Measurements from ENCODE around the gene PCSK6.

The PCSK6 gene

DNA sequence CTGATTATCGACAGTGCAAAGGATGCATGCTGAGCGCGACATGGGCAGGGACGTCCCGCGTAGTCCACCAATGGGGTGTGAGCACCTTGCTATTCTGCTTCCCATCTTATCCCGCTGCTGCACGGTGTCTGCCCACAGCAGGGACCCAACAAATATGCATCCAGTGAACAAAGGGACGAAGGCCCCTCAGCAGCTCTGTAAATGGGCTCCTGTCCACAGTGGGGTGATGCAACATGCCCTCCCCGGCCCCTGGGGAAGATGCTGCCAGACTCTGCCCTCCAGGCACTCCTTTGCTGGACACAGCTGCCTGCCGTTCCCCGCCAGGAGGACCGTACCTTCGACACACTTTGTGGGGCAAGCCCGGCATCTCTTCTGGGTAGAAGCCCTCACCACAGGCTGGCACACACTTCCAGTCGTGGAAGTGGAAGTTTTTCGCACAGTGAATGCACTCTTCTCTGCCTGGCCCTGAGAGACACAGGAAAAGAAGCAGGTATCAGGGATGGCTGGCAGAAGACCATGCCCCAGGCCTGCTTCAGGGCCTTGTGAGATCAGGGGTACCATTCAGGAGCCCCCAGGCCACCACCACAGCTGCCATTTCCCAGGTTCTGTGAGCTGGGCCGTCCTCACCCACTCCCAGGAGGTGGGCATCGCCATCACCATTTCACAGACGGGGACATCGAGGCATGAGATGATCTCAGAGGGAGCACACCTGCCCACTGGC, 176.3 kb downstream of the PCSK6 start:
- Histone ChIP-seq H3K9ac (ENCODE audit: low read length) (no peak overlapping the region), H3K9me3 (ENCODE audit: insufficient read depth, low read length) (no peaks in the 10 kb centered on the region), H3K4me3 (ENCODE audit: insufficient read depth, low read length, poor library complexity, severe bottlenecking) (no peak overlapping the region), H2AFZ (ENCODE audit: low read depth, low read length, severe bottlenecking) (no peak overlapping the region), H4K20me1 (ENCODE audit: low read depth, low read length) (no peaks in the 10 kb centered on the region), H3K9me2 (replicated peaks; ENCODE audit: insufficient read depth, low read length) (no peaks in the 10 kb centered on the region), H3K36me3 (ENCODE audit: low read length) (no peaks in the 10 kb centered on the region), H3K27ac (ENCODE audit: low read depth, low read length) (no peak overlapping the region), H3K79me2 (ENCODE audit: insufficient read depth, low read length) (no peaks in the 10 kb centered on the region), H3K4me2 (ENCODE audit: low read depth, low read length, poor library complexity, severe bottlenecking) (no peak overlapping the region), H3K27me3 (ENCODE audit: low read length) (no peaks in the 10 kb centered on the region), H3F3A (ENCODE audit: insufficient read depth) (no peaks in the 10 kb centered on the region)
- TF ChIP-seq EZH2phosphoT487 (conservative IDR thresholded peaks at IDR 0.05; ENCODE audit: low read length) = no peak
- TF ChIP-seq, protein P1, sequence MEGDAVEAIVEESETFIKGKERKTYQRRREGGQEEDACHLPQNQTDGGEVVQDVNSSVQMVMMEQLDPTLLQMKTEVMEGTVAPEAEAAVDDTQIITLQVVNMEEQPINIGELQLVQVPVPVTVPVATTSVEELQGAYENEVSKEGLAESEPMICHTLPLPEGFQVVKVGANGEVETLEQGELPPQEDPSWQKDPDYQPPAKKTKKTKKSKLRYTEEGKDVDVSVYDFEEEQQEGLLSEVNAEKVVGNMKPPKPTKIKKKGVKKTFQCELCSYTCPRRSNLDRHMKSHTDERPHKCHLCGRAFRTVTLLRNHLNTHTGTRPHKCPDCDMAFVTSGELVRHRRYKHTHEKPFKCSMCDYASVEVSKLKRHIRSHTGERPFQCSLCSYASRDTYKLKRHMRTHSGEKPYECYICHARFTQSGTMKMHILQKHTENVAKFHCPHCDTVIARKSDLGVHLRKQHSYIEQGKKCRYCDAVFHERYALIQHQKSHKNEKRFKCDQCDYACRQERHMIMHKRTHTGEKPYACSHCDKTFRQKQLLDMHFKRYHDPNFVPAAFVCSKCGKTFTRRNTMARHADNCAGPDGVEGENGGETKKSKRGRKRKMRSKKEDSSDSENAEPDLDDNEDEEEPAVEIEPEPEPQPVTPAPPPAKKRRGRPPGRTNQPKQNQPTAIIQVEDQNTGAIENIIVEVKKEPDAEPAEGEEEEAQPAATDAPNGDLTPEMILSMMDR (IDR thresholded peaks at IDR 0.05; ENCODE audit: insufficient read depth, low read length, poor library complexity, severe bottlenecking) = no peak

DNA sequence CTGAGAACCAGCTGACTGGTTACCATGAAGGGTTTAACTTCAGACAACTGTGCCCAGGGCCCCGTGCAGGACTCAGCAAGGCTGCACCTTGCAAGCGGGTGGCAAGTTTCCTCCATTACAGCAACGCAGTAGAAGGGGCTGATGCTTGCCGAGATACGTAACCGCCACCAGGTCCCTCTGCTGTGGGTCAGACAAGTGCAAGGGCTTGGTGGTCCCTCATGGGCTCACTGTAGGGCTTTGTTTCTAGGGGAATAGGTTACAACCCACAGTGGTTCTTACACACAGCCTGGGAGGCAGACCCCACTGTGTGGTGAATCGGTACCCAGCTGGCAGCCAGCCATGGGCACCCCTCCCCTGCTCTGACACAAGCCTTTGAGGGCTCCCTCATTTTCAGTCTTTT, 179.0 kb downstream of the PCSK6 start:
- Histone ChIP-seq H3K9me3 (ENCODE audit: insufficient read depth, low read length) (no peaks in the 10 kb centered on the region), H3K36me3 (ENCODE audit: low read length) (no peaks in the 10 kb centered on the region), H3F3A (ENCODE audit: insufficient read depth) (no peaks in the 10 kb centered on the region), H3K27me3 (ENCODE audit: low read length) (no peaks in the 10 kb centered on the region), H3K27ac (ENCODE audit: low read depth, low read length) (no peak overlapping the region), H4K20me1 (ENCODE audit: low read depth, low read length) (no peaks in the 10 kb centered on the region), H3K9me2 (replicated peaks; ENCODE audit: insufficient read depth, low read length) (no peaks in the 10 kb centered on the region), H3K9ac (ENCODE audit: low read length) (no peak overlapping the region), H3K4me3 (ENCODE audit: insufficient read depth, low read length, poor library complexity, severe bottlenecking) (no peak overlapping the region), H3K4me2 (ENCODE audit: low read depth, low read length, poor library complexity, severe bottlenecking) (no peak overlapping the region), H2AFZ (ENCODE audit: low read depth, low read length, severe bottlenecking) (no peak overlapping the region), H3K79me2 (ENCODE audit: insufficient read depth, low read length) (no peaks in the 10 kb centered on the region)
- TF ChIP-seq, protein P1 (IDR thresholded peaks at IDR 0.05; ENCODE audit: insufficient read depth, low read length, poor library complexity, severe bottlenecking) = no peak

DNA sequence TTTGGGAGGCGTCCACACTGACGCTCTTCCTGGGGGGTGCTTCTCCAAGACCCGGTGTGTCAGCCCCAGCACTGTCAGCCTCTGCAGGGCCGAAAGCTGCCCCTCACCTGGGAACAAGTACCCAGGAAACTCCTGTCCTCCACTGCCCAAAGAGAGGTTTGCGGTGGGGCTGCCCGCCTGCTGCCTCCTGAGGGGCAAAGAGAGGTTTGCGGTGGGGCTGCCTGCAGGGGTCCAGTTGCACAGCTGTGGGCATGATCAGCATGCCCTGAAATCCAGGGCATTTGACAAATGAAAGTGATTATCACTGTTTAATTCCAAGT, 179.4 kb downstream of the PCSK6 start:
- H3K27ac ChIP-seq (ENCODE audit: low read depth, low read length) = no peak overlapping the region
- H2AFZ ChIP-seq (ENCODE audit: low read depth, low read length, severe bottlenecking) = no peak overlapping the region
- H3K27me3 ChIP-seq (ENCODE audit: low read length) = no peaks in the 10 kb centered on the region
- no peak overlapping the region for H3K4me2 ChIP-seq (ENCODE audit: low read depth, low read length, poor library complexity, severe bottlenecking)
- H3F3A ChIP-seq (ENCODE audit: insufficient read depth) = no peaks in the 10 kb centered on the region
- no peaks in the 10 kb centered on the region for H4K20me1 ChIP-seq (ENCODE audit: low read depth, low read length)
- H3K9me3 ChIP-seq (ENCODE audit: insufficient read depth, low read length) = no peaks in the 10 kb centered on the region
- H3K79me2 ChIP-seq (ENCODE audit: insufficient read depth, low read length) = no peaks in the 10 kb centered on the region
- no peaks in the 10 kb centered on the region for H3K36me3 ChIP-seq (ENCODE audit: low read length)
- H3K9ac ChIP-seq (ENCODE audit: low read length) = no peak overlapping the region
- TF ChIP-seq EZH2phosphoT487 (conservative IDR thresholded peaks at IDR 0.05; ENCODE audit: low read length) = no peak
- TF ChIP-seq, protein P1 (IDR thresholded peaks at IDR 0.05; ENCODE audit: insufficient read depth, low read length, poor library complexity, severe bottlenecking) = no peak
- no peak overlapping the region for H3K4me3 ChIP-seq (ENCODE audit: insufficient read depth, low read length, poor library complexity, severe bottlenecking)
- no peaks in the 10 kb centered on the region for H3K9me2 ChIP-seq (replicated peaks; ENCODE audit: insufficient read depth, low read length)
